Subcutaneous adipose tissue (tissue), 4 donors: Measurements from ENCODE around the gene CIRBP. TPM values are rescaled to one million over a fixed set of nuclear protein-coding genes. Genes with fewer than 3 reads are reported as not detected.

ENCODE experiments used
- CTCF ChIP-seq: fragments of 450-650 bp; IDR thresholded peaks from one replicate; pipeline ENCODE4 v1.5.1; 2016; ENCODE audit warnings: low read depth, mild to moderate bottlenecking, control low read depth, antibody characterized with exemption, moderate library complexity
- total RNA-seq, 4 donors: library from RNA; depleted of rRNA; stranded (reverse); fragments of >200 nt; gene quantifications; one replicate each; pipeline ENCODE4 v1.1.0, GENCODE V29; 2016

The CIRBP gene
- total RNA-seq, 4 donors from 2014 or later = 159 to 753 (median 413) TPM

DNA sequence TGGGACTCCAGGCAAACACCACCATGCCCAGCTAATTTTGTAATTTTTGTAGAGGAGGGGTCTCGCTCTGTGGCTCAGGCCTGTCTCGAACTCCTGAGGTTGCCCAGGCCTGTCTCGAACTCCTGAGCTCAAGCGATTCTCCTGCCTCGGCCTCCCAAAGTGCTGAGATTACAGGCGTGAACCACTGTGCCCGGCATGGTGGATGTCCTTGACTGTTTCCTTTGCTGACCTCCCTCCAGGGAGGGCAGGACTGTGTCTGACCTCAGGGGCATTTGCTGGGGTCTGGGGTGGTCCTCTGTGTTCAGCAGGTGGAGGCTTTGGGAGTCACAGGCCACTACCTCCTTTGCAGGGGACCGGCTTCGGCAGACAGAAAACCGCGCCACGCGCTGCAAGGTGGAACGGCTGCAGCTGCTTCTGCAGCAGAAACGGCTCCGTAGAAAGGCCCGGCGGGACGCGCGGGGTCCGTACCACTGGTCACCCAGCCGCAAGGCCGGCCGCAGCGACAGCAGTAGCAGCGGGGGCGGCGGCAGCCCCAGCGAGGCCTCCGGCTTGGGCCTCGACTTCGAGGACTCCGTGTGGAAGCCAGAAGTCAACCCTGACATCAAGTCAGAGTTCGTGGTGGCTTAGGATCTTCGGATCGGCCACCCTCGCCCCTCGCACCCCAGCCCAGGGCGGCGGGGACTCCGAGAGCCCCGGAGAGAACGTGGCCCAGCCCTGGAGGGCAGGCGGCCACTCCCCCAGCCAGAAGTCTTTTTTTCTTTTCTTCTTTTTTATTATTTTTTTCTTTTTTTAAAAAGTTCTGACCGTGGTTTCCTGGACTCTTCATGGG lies 12.3 kb upstream of the CIRBP start:
- no peak for TF ChIP-seq CTCF

DNA sequence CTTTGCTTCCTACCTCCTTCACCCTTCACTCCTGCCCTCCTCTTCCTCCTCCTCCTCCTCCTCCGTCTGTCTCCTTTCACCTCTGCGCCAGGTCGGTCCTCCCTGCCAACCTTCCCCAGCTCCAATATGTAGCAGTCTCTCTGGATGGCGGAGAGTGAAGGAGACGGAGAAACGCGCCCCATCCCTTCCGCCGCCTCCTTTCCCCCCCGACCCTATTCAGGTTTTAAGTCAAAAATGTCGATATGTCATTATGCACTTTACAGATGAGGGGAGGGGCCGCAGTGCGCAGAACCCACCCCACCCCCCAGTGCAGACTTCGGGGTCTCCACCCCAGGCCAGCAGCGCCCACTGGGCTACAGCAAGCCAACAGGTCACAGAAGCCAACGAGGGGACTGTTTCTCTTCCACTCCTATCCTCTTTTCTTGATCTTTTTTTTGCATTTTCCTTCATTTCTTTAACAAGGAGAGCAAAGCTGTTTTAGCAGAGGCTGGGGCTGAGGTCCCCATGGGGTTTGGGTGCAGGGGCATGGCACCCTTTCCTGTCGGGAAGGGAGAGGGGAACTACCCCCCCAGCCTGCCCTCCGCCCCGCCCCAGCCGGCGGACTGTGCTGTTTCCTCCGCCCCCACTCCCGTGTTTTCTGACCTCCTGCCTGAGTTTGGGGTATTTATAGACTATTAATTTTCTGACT lies 11.5 kb upstream of the CIRBP start:
- no peak for TF ChIP-seq CTCF

DNA sequence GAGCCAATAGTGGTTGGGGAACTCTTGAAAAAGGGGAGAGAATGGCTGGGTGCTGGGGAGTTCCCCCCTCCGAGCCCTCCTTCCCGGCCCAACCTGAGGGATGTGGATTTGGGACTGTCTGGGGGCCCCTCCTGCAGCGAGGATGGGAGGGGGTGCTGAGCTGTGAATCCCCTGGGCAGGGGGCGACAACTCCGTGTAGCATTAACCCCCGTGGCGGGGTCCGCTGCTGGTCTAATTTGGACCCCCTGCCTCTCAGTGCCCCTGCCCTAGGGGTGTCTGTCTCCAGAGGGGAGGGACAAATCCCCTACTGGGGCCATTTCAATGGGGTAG lies 11.0 kb upstream of the CIRBP start:
- TF ChIP-seq CTCF = no peak

- no peak for TF ChIP-seq CTCF
These were observed 10.4 kb upstream of the CIRBP start for GRCh38 chr19:1258707-1259205.

- no peak for TF ChIP-seq CTCF
These were observed 9.8 kb upstream of the CIRBP start for GRCh38 chr19:1259206-1259875.

DNA sequence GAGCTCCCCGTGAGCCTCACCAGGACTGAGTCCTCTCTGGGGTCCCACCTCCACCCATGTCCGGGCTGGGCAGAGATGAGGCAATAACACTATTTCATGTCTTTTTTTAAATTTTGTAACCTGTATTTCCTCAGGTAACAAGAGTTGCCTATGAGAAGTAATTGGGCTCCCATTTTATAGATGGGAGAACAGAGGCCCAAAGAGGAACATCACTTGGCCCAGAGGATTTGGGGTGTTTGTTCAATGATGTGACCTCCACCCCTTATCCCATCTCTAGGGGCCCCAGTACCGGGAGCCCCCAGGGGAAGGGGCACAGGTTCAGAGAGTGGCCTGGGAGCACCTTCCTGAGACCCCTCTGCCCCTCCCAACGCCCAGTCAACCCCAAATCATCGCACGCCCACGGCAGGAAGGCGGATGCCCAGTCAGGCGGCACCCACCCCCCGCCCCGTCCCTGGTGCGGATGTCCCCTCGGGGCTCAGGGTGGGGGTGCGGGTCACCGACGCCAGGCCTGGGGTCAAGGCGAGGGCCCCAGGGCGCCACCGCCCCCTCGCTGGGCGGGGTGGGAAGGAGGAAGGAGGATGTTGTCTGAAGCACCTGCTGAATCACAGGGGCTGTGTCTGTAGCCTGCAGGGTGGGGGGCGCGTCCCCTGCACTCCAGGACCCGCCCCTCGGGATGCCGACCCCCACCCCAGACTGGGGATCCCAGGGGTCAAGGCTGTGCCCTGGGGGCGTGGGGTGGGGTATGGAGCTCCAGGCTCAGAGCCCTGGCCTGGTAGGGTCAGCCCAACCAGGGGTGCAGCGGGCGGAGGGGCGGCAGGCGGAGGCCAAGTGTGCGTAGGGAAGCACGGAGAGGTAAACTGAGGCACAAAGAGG lies 9.0 kb upstream of the CIRBP start:
- no peak for TF ChIP-seq CTCF
